HepG2 (cell line): ENCODE results near the gene RPS19BP1. TPM values are rescaled to one million over a fixed set of nuclear protein-coding genes. Genes with fewer than 3 reads are reported as not detected.

ENCODE experiments used
- DR1 ChIP-seq: sonication (generic); formaldehyde crosslinking; IDR thresholded peaks from 2 replicates; pipeline ENCODE4 v1.8.0; 2021; ENCODE audit warnings: mild to moderate bottlenecking, missing genetic modification reagents, inconsistent platforms
- ELF3 ChIP-seq: IDR thresholded peaks from 2 replicates; pipeline ENCODE4 v1.6.1; 2016; ENCODE audit warnings: missing genetic modification reagents, missing compliant biosample characterization
- HOXA5 ChIP-seq: sonication (generic); formaldehyde crosslinking; IDR thresholded peaks from 2 replicates; pipeline ENCODE4 v1.4.0; 2020; ENCODE audit warnings: missing genetic modification reagents
- KLF6 ChIP-seq: IDR thresholded peaks from 2 replicates; pipeline ENCODE4 v1.8.0; 2016; ENCODE audit warnings: missing biosample characterization, missing genetic modification reagents
- LCORL ChIP-seq, 2 experiments: fragments of 450-650 bp in 1 of 2; sonication (generic) in 1 of 2; formaldehyde crosslinking in 1 of 2; IDR thresholded peaks; 2 replicates each; pipeline versions ENCODE4 v1.5.0 to v1.6.1; 2017 to 2020; ENCODE audit warnings: antibody characterized with exemption in 1 of 2, missing genetic modification reagents in 1 of 2
- SALL2 ChIP-seq: sonication (generic); formaldehyde crosslinking; IDR thresholded peaks from 2 replicates; pipeline ENCODE4 v1.8.1; 2023; ENCODE audit warnings: mild to moderate bottlenecking, missing genetic modification reagents, inconsistent platforms
- ZFP82 ChIP-seq: sonication (generic); formaldehyde crosslinking; IDR thresholded peaks from 2 replicates; pipeline ENCODE4 v1.5.1; 2020; ENCODE audit warnings: mild to moderate bottlenecking, missing genetic modification reagents, borderline replicate concordance
- ZNF224 ChIP-seq: sonication (generic); formaldehyde crosslinking; IDR thresholded peaks from 2 replicates; pipeline ENCODE4 v1.5.0; 2020; ENCODE audit warnings: mild to moderate bottlenecking, missing genetic modification reagents
- ZNF547 ChIP-seq: sonication (generic); formaldehyde crosslinking; IDR thresholded peaks from 2 replicates; pipeline ENCODE4 v1.5.1; 2020; ENCODE audit warnings: mild to moderate bottlenecking, missing genetic modification reagents
- ZNF709 ChIP-seq: sonication (generic); formaldehyde crosslinking; IDR thresholded peaks from 2 replicates; pipeline ENCODE4 v1.5.0; 2020; ENCODE audit warnings: mild to moderate bottlenecking, missing genetic modification reagents
- polyA plus RNA-seq, 8 experiments: library from polyadenylated mRNA; depleted of rRNA in 3 of 8; stranded (reverse) in 7 of 8; unstranded in 1 of 8; fragments of >200 nt; fragmentation: Illumina TruSeq in 4 of 8; extraction: Trizol in 4 of 8; gene quantifications; 2 replicates each; pipeline versions ENCODE4 v1.2.1 to v1.2.3, GENCODE V29; 2011 to 2016; ENCODE audit warnings: low read depth in 4 of 8, missing spikeins in 1 of 8, mixed read lengths in 1 of 8; ENCODE audit not compliant: insufficient read depth in 1 of 8
- total RNA-seq, 5 experiments: library from RNA; depleted of rRNA; stranded (reverse); fragments of >200 nt; fragmentation: Illumina TruSeq; extraction: Trizol; gene quantifications; 2 replicates each; pipeline ENCODE4 v1.2.3, GENCODE V29; 2016; ENCODE audit warnings: low read depth in 1 of 5
- TF ChIP-seq, protein P1 (sequence below): IDR thresholded peaks from 2 replicates; pipeline ENCODE4 v1.6.1; 2016; ENCODE audit warnings: low read depth, control low read depth
- TF ChIP-seq, protein P2 (sequence below): sonication (generic); formaldehyde crosslinking; conservative IDR thresholded peaks from 2 replicates; pipeline ENCODE4 v1.8.1; 2023; ENCODE audit warnings: missing genetic modification reagents
- TF ChIP-seq, protein P3 (sequence below): sonication (generic); formaldehyde crosslinking; IDR thresholded peaks from 2 replicates; pipeline ENCODE4 v1.5.1; 2020; ENCODE audit warnings: mild to moderate bottlenecking, missing genetic modification reagents, borderline replicate concordance
- TF ChIP-seq, protein P4 (sequence below): sonication (generic); formaldehyde crosslinking; IDR thresholded peaks from 2 replicates; pipeline ENCODE4 v1.5.1; 2020; ENCODE audit warnings: missing genetic modification reagents, mild to moderate bottlenecking, borderline replicate concordance
- TF ChIP-seq, protein P5 (sequence below): IDR thresholded peaks from 2 replicates; pipeline ENCODE4 v1.6.1; 2016; ENCODE audit warnings: mild to moderate bottlenecking, missing biosample characterization, missing genetic modification reagents
- TF ChIP-seq, protein P6 (sequence below): fragments of 450-650 bp; IDR thresholded peaks from 2 replicates; pipeline ENCODE4 v1.6.1; 2017; ENCODE audit warnings: mild to moderate bottlenecking
- TF ChIP-seq, protein P7 (sequence below): sonication (generic); formaldehyde crosslinking; IDR thresholded peaks from 2 replicates; pipeline ENCODE4 v1.8.1; 2023; ENCODE audit warnings: mild to moderate bottlenecking, missing genetic modification reagents, borderline replicate concordance

RPS19BP1 gene
- total and polyA plus RNA-seq, 2 of the 13 experiments (the other 11 are each of a cell fraction or from before 2014, with no cell fraction given): 44.3 to 81.3 TPM

DNA sequence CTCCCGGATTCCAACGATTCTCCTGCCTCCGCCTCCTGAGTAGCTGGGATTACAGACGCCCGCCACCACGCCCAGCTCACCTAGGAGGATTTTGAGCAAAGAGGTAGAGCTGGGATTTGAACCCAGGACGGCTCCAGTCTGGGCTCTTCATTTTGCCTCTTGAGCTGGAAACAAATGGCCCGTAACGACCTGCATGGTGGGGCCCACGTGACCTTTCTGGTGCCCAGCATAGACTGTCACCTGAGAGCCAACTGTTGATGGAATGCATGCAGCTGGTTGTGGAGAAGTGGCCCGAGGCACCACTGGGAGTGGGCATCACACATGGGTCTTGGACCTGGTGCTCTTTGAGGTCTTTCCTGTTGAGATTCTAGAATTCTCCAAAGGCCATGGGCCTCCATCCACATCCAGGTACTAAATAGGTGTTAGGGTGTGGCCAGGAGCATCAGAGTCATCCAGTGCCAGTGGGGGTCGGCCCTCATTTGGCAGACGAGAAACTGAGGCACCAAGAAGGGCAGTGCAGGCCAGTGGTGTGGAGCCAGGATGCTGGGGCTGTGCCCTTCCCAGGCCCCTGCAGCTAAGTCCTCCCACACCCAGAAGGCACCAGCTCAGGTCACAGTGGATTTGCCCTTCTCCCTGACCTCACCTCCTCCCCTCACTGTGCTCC, 8.3 kb downstream of the RPS19BP1 start (continued):
- TF ChIP-seq, protein P1, sequence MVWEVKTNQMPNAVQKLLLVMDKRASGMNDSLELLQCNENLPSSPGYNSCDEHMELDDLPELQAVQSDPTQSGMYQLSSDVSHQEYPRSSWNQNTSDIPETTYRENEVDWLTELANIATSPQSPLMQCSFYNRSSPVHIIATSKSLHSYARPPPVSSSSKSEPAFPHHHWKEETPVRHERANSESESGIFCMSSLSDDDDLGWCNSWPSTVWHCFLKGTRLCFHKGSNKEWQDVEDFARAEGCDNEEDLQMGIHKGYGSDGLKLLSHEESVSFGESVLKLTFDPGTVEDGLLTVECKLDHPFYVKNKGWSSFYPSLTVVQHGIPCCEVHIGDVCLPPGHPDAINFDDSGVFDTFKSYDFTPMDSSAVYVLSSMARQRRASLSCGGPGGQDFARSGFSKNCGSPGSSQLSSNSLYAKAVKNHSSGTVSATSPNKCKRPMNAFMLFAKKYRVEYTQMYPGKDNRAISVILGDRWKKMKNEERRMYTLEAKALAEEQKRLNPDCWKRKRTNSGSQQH (CRISPR knock-in tag): no peak
- TF ChIP-seq, protein P2, sequence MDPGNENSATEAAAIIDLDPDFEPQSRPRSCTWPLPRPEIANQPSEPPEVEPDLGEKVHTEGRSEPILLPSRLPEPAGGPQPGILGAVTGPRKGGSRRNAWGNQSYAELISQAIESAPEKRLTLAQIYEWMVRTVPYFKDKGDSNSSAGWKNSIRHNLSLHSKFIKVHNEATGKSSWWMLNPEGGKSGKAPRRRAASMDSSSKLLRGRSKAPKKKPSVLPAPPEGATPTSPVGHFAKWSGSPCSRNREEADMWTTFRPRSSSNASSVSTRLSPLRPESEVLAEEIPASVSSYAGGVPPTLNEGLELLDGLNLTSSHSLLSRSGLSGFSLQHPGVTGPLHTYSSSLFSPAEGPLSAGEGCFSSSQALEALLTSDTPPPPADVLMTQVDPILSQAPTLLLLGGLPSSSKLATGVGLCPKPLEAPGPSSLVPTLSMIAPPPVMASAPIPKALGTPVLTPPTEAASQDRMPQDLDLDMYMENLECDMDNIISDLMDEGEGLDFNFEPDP (CRISPR knock-in tag): no peak
- TF ChIP-seq, protein P3, sequence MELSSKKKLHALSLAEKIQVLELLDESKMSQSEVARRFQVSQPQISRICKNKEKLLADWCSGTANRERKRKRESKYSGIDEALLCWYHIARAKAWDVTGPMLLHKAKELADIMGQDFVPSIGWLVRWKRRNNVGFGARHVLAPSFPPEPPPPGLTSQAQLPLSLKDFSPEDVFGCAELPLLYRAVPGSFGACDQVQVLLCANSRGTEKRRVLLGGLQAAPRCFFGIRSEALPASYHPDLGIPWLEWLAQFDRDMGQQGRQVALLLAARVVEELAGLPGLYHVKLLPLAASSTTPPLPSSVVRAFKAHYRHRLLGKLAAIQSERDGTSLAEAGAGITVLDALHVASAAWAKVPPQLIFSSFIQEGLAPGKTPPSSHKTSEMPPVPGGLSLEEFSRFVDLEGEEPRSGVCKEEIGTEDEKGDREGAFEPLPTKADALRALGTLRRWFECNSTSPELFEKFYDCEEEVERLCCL (CRISPR knock-in tag): 0 out of 2 replicates have a peak, but pooled peaks have one; percentile 61
- TF ChIP-seq SALL2 (CRISPR knock-in tag) (0 out of 2 replicates have a peak, but pooled peaks have one; percentile 17), DR1 (CRISPR knock-in tag) (no peak), ZNF547 (CRISPR knock-in tag) (no peak), LCORL (IDR thresholded peaks at IDR 0.05) (no peak), LCORL (CRISPR knock-in tag; IDR thresholded peaks at IDR 0.05) (no peak), ZNF224 (CRISPR knock-in tag) (no peak), ZNF709 (CRISPR knock-in tag) (no peak), ZFP82 (CRISPR knock-in tag) (no peak), KLF6 (no peak), HOXA5 (CRISPR knock-in tag) (no peak), ELF3 (CRISPR knock-in tag) (no peak)
- TF ChIP-seq, protein P4, sequence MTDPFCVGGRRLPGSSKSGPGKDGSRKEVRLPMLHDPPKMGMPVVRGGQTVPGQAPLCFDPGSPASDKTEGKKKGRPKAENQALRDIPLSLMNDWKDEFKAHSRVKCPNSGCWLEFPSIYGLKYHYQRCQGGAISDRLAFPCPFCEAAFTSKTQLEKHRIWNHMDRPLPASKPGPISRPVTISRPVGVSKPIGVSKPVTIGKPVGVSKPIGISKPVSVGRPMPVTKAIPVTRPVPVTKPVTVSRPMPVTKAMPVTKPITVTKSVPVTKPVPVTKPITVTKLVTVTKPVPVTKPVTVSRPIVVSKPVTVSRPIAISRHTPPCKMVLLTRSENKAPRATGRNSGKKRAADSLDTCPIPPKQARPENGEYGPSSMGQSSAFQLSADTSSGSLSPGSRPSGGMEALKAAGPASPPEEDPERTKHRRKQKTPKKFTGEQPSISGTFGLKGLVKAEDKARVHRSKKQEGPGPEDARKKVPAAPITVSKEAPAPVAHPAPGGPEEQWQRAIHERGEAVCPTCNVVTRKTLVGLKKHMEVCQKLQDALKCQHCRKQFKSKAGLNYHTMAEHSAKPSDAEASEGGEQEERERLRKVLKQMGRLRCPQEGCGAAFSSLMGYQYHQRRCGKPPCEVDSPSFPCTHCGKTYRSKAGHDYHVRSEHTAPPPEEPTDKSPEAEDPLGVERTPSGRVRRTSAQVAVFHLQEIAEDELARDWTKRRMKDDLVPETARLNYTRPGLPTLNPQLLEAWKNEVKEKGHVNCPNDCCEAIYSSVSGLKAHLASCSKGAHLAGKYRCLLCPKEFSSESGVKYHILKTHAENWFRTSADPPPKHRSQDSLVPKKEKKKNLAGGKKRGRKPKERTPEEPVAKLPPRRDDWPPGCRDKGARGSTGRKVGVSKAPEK: no peak
- TF ChIP-seq, protein P5, sequence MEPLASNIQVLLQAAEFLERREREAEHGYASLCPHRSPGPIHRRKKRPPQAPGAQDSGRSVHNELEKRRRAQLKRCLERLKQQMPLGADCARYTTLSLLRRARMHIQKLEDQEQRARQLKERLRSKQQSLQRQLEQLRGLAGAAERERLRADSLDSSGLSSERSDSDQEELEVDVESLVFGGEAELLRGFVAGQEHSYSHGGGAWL (CRISPR knock-in tag): no peak
- TF ChIP-seq, protein P6, sequence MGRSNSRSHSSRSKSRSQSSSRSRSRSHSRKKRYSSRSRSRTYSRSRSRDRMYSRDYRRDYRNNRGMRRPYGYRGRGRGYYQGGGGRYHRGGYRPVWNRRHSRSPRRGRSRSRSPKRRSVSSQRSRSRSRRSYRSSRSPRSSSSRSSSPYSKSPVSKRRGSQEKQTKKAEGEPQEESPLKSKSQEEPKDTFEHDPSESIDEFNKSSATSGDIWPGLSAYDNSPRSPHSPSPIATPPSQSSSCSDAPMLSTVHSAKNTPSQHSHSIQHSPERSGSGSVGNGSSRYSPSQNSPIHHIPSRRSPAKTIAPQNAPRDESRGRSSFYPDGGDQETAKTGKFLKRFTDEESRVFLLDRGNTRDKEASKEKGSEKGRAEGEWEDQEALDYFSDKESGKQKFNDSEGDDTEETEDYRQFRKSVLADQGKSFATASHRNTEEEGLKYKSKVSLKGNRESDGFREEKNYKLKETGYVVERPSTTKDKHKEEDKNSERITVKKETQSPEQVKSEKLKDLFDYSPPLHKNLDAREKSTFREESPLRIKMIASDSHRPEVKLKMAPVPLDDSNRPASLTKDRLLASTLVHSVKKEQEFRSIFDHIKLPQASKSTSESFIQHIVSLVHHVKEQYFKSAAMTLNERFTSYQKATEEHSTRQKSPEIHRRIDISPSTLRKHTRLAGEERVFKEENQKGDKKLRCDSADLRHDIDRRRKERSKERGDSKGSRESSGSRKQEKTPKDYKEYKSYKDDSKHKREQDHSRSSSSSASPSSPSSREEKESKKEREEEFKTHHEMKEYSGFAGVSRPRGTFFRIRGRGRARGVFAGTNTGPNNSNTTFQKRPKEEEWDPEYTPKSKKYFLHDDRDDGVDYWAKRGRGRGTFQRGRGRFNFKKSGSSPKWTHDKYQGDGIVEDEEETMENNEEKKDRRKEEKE: no peak
- TF ChIP-seq, protein P7, sequence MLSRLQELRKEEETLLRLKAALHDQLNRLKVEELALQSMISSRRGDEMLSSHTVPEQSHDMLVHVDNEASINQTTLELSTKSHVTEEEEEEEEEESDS: no peak
